Measurements from ENCODE around the gene BCAR3. TPM values are rescaled to one million over a fixed set of nuclear protein-coding genes. Genes with fewer than 3 reads are reported as not detected.

BCAR3 gene
- total and polyA plus RNA-seq, 2 of the 4 experiments (the other 2 are of a cell fraction) = 41.4 to 46.4 TPM

- no peaks in the 10 kb centered on the region for H3K79me1 ChIP-seq (ENCODE audit: low read depth in 1 of 2, low read length in 2 of 2)
- in situ Hi-C loops (cut with MboI; ENCODE audit: low sequenced_read_pairs) = loop anchor here (25.0 kb wide), 1 partner anchor 91 kb away; no protein-coding TSS in a partner anchor
- TSS peak; percentile 66 for BruUV-seq (replicated peaks)
- no peak overlapping the region for H2BK15ac ChIP-seq (ENCODE audit: low read depth, low read length)
- intact Hi-C loops (cut with micrococcal nuclease) = loop anchor here (5.0 kb wide), 1 partner anchor 106 kb away; the partner anchor contains the start of gene FNBP1L
- H2AK5ac ChIP-seq (ENCODE audit: low read depth, low read length) = no peak overlapping the region
- no peak overlapping the region for H3K56ac ChIP-seq (ENCODE audit: extremely low read depth, insufficient read depth, low read length)
- H3K27ac ChIP-seq (ENCODE audit: insufficient read depth, low read length) = no peak overlapping the region
- TF ChIP-seq USF2 (IDR thresholded peaks at IDR 0.05; ENCODE audit: low read depth, low read length) = no peak
- peak; percentile 53; the same call in 1 of the 2 replicates for TF ChIP-seq CEBPB (IDR thresholded peaks at IDR 0.05; ENCODE audit: low read depth, low read length)
- no peak overlapping the region for H4K5ac ChIP-seq (ENCODE audit: low read depth, low read length)
- CTCF ChIA-PET = interaction anchor here (0.6 to 1.2 kb wide), 2 partner anchors 29 to 261 kb away, joined by 3 to 4 read pairs; no protein-coding TSS in a partner anchor
- H3K9me1 ChIP-seq (ENCODE audit: insufficient read depth, low read length) = no peaks in the 10 kb centered on the region; the same call in 1 of the 2 replicates
- H3K27me3 ChIP-seq (ENCODE audit: control insufficient read depth, insufficient read depth, low read length) = no peaks in the 10 kb centered on the region
- no peak overlapping the region for H3K18ac ChIP-seq (ENCODE audit: low read depth, low read length)
- H3K9ac ChIP-seq (ENCODE audit: low read depth, low read length) = no peak overlapping the region
- H4K8ac ChIP-seq (ENCODE audit: low read depth in 2 of 2, low read length in 2 of 2) = no peak overlapping the region
- H3K23ac ChIP-seq (ENCODE audit: low read depth, low read length) = no peak overlapping the region
- no peak overlapping the region for H3K4me3 ChIP-seq (ENCODE audit: insufficient read depth, low read depth, low read length)
- H3K9me3 ChIP-seq (ENCODE audit: control insufficient read depth, insufficient read depth, low read length) = no peaks in the 10 kb centered on the region
- H2BK20ac ChIP-seq (ENCODE audit: low read depth, low read length) = no peak overlapping the region
- H3K4ac ChIP-seq (ENCODE audit: low read depth, low read length) = no peak overlapping the region
- POLR2A ChIA-PET (ENCODE audit: unreplicated experiment) = interaction anchor here (0.6 kb wide), 1 partner anchor 381 kb away, joined by 3 read pairs; no protein-coding TSS in a partner anchor
- peaks cover 5% of the 10 kb centered on the region for H3K4me1 ChIP-seq (ENCODE audit: control insufficient read depth, insufficient read depth, low read length)
- H2AFZ ChIP-seq (replicated peaks; ENCODE audit: low read length, poor library complexity) = no peak overlapping the region
- WGBS, 2 experiments (ENCODE audit: extremely low coverage in 2 of 2, insufficient read length in 1 of 2) = 20% methylated on average over 1 of the region's 9 CpGs; no CpG with 5 or more reads in 1 of the 2 experiments
- H2BK5ac ChIP-seq (ENCODE audit: low read depth, low read length, poor library complexity, severe bottlenecking) = no peak overlapping the region
- no peak overlapping the region for H2BK120ac ChIP-seq (ENCODE audit: low read depth, low read length)
- ATAC-seq (ENCODE audit: low read depth) = peak; percentile 72
- H2AK9ac ChIP-seq (replicated peaks; ENCODE audit: low read depth, low read length, poor library complexity) = no peak overlapping the region
- peaks cover 11% of the 10 kb centered on the region for H3K36me3 ChIP-seq (ENCODE audit: control insufficient read depth, insufficient read depth, low read length)
- peak; percentile 53 for DNase-seq
- peaks cover 8% of the 10 kb centered on the region; the same call in 1 of the 2 replicates for H4K20me1 ChIP-seq (ENCODE audit: insufficient read depth, low read length)
- H3K14ac ChIP-seq (replicated peaks; ENCODE audit: low read depth, low read length) = no peak overlapping the region
- dilution Hi-C loops (cut with HindIII; ENCODE audit: low sequenced_read_pairs, unreplicated experiment) = no loop called here
- H3K4me2 ChIP-seq (ENCODE audit: low read depth, low read length) = peak overlapping the region; percentile 37
- no peak overlapping the region for H4K91ac ChIP-seq (ENCODE audit: insufficient read depth, low read depth, low read length)
These were observed 128.7 kb downstream of the BCAR3 start for GRCh38 chr1:93552741-93553455.

All from IMR-90 (cell line).